Central memory CD8-positive, alpha-beta T cell (primary cell): ENCODE measurements around the gene IFRD2.
"Not testable (repeated sequence)": the region's sequence is repeated elsewhere in the genome, so short reads cannot be mapped to it uniquely, and the experiment has no call there.

ENCODE experiments used
- ATAC-seq: fragments of 150-1000 bp; cut with Tn5 transposase; replicated peaks from 2 replicates; pipeline ENCODE4 v1.10.0; 2022; ENCODE audit warnings: mild to moderate bottlenecking, moderate FRiP score, moderate number of reproducible peaks; ENCODE audit not compliant: poor library complexity, severe bottlenecking; ENCODE audit errors: extremely low read depth
- DNase-seq, 2 donors: peaks; one replicate each; pipeline ENCODE4 v3.0.0; 2021; ENCODE audit warnings: low spot score in 2 of 2
- H3K27ac Mint-ChIP-seq: one replicate; pipeline ENCODE4 v1.8.0; 2022; ENCODE audit warnings: low read depth, mild to moderate bottlenecking, moderate library complexity, mixed read lengths
- H3K27me3 Mint-ChIP-seq: one replicate; pipeline ENCODE4 v1.8.0; 2022; ENCODE audit warnings: mixed read lengths
- H3K36me3 Mint-ChIP-seq: one replicate; pipeline ENCODE4 v1.8.0; 2022; ENCODE audit warnings: mild to moderate bottlenecking, moderate library complexity, mixed read lengths; ENCODE audit not compliant: insufficient read depth
- H3K4me1 Mint-ChIP-seq: one replicate; pipeline ENCODE4 v1.8.0; 2022; ENCODE audit warnings: mixed read lengths
- H3K4me3 Mint-ChIP-seq: one replicate; pipeline ENCODE4 v1.8.0; 2022; ENCODE audit warnings: mild to moderate bottlenecking, moderate library complexity, mixed read lengths
- H3K9me3 Mint-ChIP-seq: one replicate; pipeline ENCODE4 v1.8.0; 2022; ENCODE audit warnings: mixed read lengths

Gene IFRD2

GRCh38 chr3:50322115-50322385, 29.8 kb upstream of the IFRD2 start:
- H3K36me3 Mint-ChIP-seq, result peaks cover 3% of the 10 kb centered on the region
- peak overlapping the region; percentile 85 for H3K4me3 Mint-ChIP-seq
- H3K27me3 Mint-ChIP-seq, result no peaks in the 10 kb centered on the region
- H3K4me1 Mint-ChIP-seq, result peaks cover 52% of the 10 kb centered on the region
- H3K27ac Mint-ChIP-seq, result peak overlapping the region; percentile 83
- no peak for ATAC-seq
- H3K9me3 Mint-ChIP-seq, result no peaks in the 10 kb centered on the region
- DNase-seq, result no peak

GRCh38 chr3:50321336-50322114, 29.3 kb upstream of the IFRD2 start:
- no peaks in the 10 kb centered on the region for H3K27me3 Mint-ChIP-seq
- H3K27ac Mint-ChIP-seq, result peak overlapping the region; percentile 83
- peaks cover 3% of the 10 kb centered on the region for H3K36me3 Mint-ChIP-seq
- peak; percentile 66 for DNase-seq
- no peaks in the 10 kb centered on the region for H3K9me3 Mint-ChIP-seq
- H3K4me1 Mint-ChIP-seq, result peaks cover 52% of the 10 kb centered on the region
- H3K4me3 Mint-ChIP-seq, result peak overlapping the region; percentile 85
- ATAC-seq, result peak; percentile 63

- DNase-seq, result no peak
- Mint-ChIP-seq H3K27me3 (no peaks in the 10 kb centered on the region), H3K9me3 (no peaks in the 10 kb centered on the region)
Observed at GRCh38 chr3:50320853-50321335, 28.7 kb upstream of the IFRD2 start.

GRCh38 chr3:50319894-50320625, 27.8 kb upstream of the IFRD2 start:
- ATAC-seq (no peak), DNase-seq (no peak)
- Mint-ChIP-seq H3K36me3 (peaks cover 5% of the 10 kb centered on the region), H3K27me3 (no peaks in the 10 kb centered on the region), H3K4me1 (peaks cover 56% of the 10 kb centered on the region), H3K27ac (peak overlapping the region; percentile 83), H3K9me3 (no peaks in the 10 kb centered on the region), H3K4me3 (peak overlapping the region; percentile 85)

More at GRCh38 chr3:50320853-50321335, 28.7 kb upstream of the IFRD2 start:
- Mint-ChIP-seq H3K36me3 (peaks cover 5% of the 10 kb centered on the region), H3K27ac (peak overlapping the region; percentile 83), H3K4me1 (peaks cover 52% of the 10 kb centered on the region), H3K4me3 (peak overlapping the region; percentile 85)
- ATAC-seq, result peak; percentile 18

GRCh38 chr3:50319181-50319893, 27.1 kb upstream of the IFRD2 start:
- H3K27me3 Mint-ChIP-seq, result no peaks in the 10 kb centered on the region
- no peak for DNase-seq
- no peaks in the 10 kb centered on the region for H3K9me3 Mint-ChIP-seq
- no peak overlapping the region for H3K27ac Mint-ChIP-seq
- peaks cover 50% of the 10 kb centered on the region for H3K4me1 Mint-ChIP-seq
- ATAC-seq, result no peak
- H3K36me3 Mint-ChIP-seq, result peaks cover 3% of the 10 kb centered on the region
- H3K4me3 Mint-ChIP-seq, result peak overlapping the region; percentile 50

- H3K4me1 Mint-ChIP-seq, result peaks cover 45% of the 10 kb centered on the region
- no peak for DNase-seq
- H3K4me3 Mint-ChIP-seq, result peak overlapping the region; percentile 20
Observed at GRCh38 chr3:50318615-50319014, 26.4 kb upstream of the IFRD2 start.

GRCh38 chr3:50318163-50318562, 25.9 kb upstream of the IFRD2 start:
- no peak overlapping the region for H3K27ac Mint-ChIP-seq
- no peak for DNase-seq
- H3K36me3 Mint-ChIP-seq, result peaks cover 3% of the 10 kb centered on the region
- H3K27me3 Mint-ChIP-seq, result no peaks in the 10 kb centered on the region
- H3K4me3 Mint-ChIP-seq, result peak overlapping the region; percentile 20
- H3K4me1 Mint-ChIP-seq, result peaks cover 42% of the 10 kb centered on the region
- ATAC-seq, result no peak
- no peaks in the 10 kb centered on the region for H3K9me3 Mint-ChIP-seq

More at GRCh38 chr3:50318615-50319014, 26.4 kb upstream of the IFRD2 start:
- no peaks in the 10 kb centered on the region for H3K27me3 Mint-ChIP-seq
- no peak for ATAC-seq
- peaks cover 3% of the 10 kb centered on the region for H3K36me3 Mint-ChIP-seq
- no peak overlapping the region for H3K27ac Mint-ChIP-seq
- no peaks in the 10 kb centered on the region for H3K9me3 Mint-ChIP-seq

GRCh38 chr3:50317300-50317699, 25.1 kb upstream of the IFRD2 start:
- Mint-ChIP-seq H3K9me3 (no peaks in the 10 kb centered on the region), H3K36me3 (peaks cover 3% of the 10 kb centered on the region), H3K27ac (peak overlapping the region; percentile 94), H3K27me3 (no peaks in the 10 kb centered on the region), H3K4me3 (peak overlapping the region; percentile 80), H3K4me1 (peaks cover 42% of the 10 kb centered on the region)
- ATAC-seq, result no peak
- no peak for DNase-seq

GRCh38 chr3:50316657-50317242, 24.5 kb upstream of the IFRD2 start:
- peak; percentile 81 for ATAC-seq
- peaks cover 3% of the 10 kb centered on the region for H3K36me3 Mint-ChIP-seq
- H3K27ac Mint-ChIP-seq, result peak overlapping the region; percentile 94
- H3K4me3 Mint-ChIP-seq, result peak overlapping the region; percentile 80
- no peaks in the 10 kb centered on the region for H3K9me3 Mint-ChIP-seq
- peaks cover 42% of the 10 kb centered on the region for H3K4me1 Mint-ChIP-seq
- H3K27me3 Mint-ChIP-seq, result no peaks in the 10 kb centered on the region
- DNase-seq, result peak; percentile 55 to 70

- no peak overlapping the region for H3K4me3 Mint-ChIP-seq
- no peak for DNase-seq
- H3K9me3 Mint-ChIP-seq, result no peaks in the 10 kb centered on the region
- ATAC-seq, result no peak
- H3K4me1 Mint-ChIP-seq, result peaks cover 32% of the 10 kb centered on the region
- H3K36me3 Mint-ChIP-seq, result peaks cover 3% of the 10 kb centered on the region
- H3K27ac Mint-ChIP-seq, result no peak overlapping the region
- H3K27me3 Mint-ChIP-seq, result no peaks in the 10 kb centered on the region
Observed at GRCh38 chr3:50314816-50315215, 22.6 kb upstream of the IFRD2 start.

- H3K27me3 Mint-ChIP-seq, result no peaks in the 10 kb centered on the region
- no peak overlapping the region for H3K27ac Mint-ChIP-seq
- H3K9me3 Mint-ChIP-seq, result no peaks in the 10 kb centered on the region
- peaks cover 29% of the 10 kb centered on the region for H3K4me1 Mint-ChIP-seq
- no peak for DNase-seq
- ATAC-seq, result no peak
- H3K36me3 Mint-ChIP-seq, result peaks cover 5% of the 10 kb centered on the region
- no peak overlapping the region for H3K4me3 Mint-ChIP-seq
Observed at GRCh38 chr3:50314342-50314741, 22.1 kb upstream of the IFRD2 start.

GRCh38 chr3:50312041-50312440, 19.8 kb upstream of the IFRD2 start:
- not testable (repeated sequence) for DNase-seq, H3K36me3 Mint-ChIP-seq, H3K27ac Mint-ChIP-seq, H3K4me3 Mint-ChIP-seq, H3K27me3 Mint-ChIP-seq, H3K9me3 Mint-ChIP-seq, ATAC-seq
- peaks cover 17% of the 10 kb centered on the region for H3K4me1 Mint-ChIP-seq
